RWPE2 (cell line): ENCODE results near the gene C12orf54.
A peak's percentile ranks its signal among the peaks of the same experiment; 100 is the strongest.
"Not testable (repeated sequence)": the region's sequence is repeated elsewhere in the genome, so short reads cannot be mapped to it uniquely, and the experiment has no call there.

Experiments used
- ATAC-seq: fragments of 200-7000 bp; cut with Tn5 transposase; 3 replicates; pipeline ENCODE4 v1.9.1; 2021; ENCODE audit warnings: low read depth
- DNase-seq: peaks from one replicate; pipeline ENCODE4 v3.0.0-alpha.2; 2020; ENCODE audit warnings: low spot score
- H3K27ac ChIP-seq: fragments of 450-650 bp; 2 replicates; pipeline ENCODE4 v1.5.1; 2017; ENCODE audit warnings: mild to moderate bottlenecking; ENCODE audit not compliant: poor library complexity, severe bottlenecking
- H3K27me3 ChIP-seq: fragments of 250-450 bp; sonication (Bioruptor Pico); 2 replicates; pipeline ENCODE4 v1.5.1; 2021; ENCODE audit warnings: mild to moderate bottlenecking, moderate library complexity; ENCODE audit not compliant: insufficient read depth, poor library complexity, severe bottlenecking
- H3K36me3 ChIP-seq: fragments of 250-450 bp; sonication (Bioruptor Pico); 2 replicates; pipeline ENCODE4 v1.5.1; 2020; ENCODE audit warnings: low read depth, mild to moderate bottlenecking, moderate library complexity
- H3K4me1 ChIP-seq: fragments of 250-450 bp; sonication (Bioruptor Pico); 2 replicates; pipeline ENCODE4 v1.5.1; 2021; ENCODE audit warnings: mild to moderate bottlenecking, moderate library complexity; ENCODE audit not compliant: insufficient read depth, poor library complexity, severe bottlenecking
- H3K4me3 ChIP-seq: fragments of 250-450 bp; sonication (Bioruptor Pico); 2 replicates; pipeline ENCODE4 v1.5.1; 2021; ENCODE audit warnings: mild to moderate bottlenecking, moderate library complexity; ENCODE audit not compliant: severe bottlenecking
- H3K9me3 ChIP-seq: fragments of 250-450 bp; sonication (Bioruptor Pico); 2 replicates; pipeline ENCODE4 v1.5.1; 2021; ENCODE audit warnings: mild to moderate bottlenecking, moderate library complexity; ENCODE audit not compliant: severe bottlenecking
- CTCF ChIP-seq: fragments of 450-650 bp; IDR thresholded peaks from one replicate; pipeline ENCODE4 v1.5.1; 2017; ENCODE audit warnings: mild to moderate bottlenecking, moderate library complexity; ENCODE audit not compliant: poor library complexity, severe bottlenecking

The C12orf54 gene

DNA sequence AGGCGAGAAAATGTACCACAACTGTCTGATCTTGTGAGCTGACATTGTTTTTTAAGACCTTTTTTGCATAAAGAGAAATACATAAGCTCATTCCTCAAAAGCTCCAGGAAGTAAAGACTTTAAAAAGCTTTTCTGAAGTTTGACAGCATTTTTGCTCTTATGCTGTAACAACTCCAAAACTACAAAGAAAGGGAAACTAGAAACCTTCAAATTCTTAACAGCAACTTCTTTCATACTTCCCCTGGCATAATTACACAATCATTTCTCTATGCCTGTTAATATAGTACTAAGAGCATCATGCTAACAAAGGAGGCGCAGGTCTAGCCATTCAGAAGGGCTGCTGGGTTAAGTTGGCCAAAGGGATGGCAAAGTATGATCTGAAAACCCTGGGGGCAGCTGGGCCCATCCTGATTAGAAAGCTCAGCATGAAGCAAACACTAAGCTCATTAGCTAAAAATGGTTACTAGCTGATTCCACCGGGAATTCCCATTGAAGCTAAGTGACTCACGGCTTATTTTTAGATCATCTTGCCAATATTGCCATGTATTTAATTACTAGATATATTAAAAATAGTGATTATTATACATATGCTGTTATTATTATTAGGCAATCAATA, 36.0 kb upstream of the C12orf54 start:
- peaks cover 3% of the 10 kb centered on the region for H3K9me3 ChIP-seq
- no peak overlapping the region for H3K4me3 ChIP-seq
- H3K4me1 ChIP-seq: no peaks in the 10 kb centered on the region
- no peak overlapping the region for H3K27ac ChIP-seq
- ATAC-seq (no peak), DNase-seq (no peak)
- peaks cover 19% of the 10 kb centered on the region for H3K27me3 ChIP-seq
- H3K36me3 ChIP-seq: no peaks in the 10 kb centered on the region
- TF ChIP-seq CTCF: no peak

- no peak overlapping the region for H3K27ac ChIP-seq
- H3K4me3 ChIP-seq: no peak overlapping the region
- H3K27me3 ChIP-seq: peaks cover 19% of the 10 kb centered on the region
- no peak for ATAC-seq
- H3K9me3 ChIP-seq: peaks cover 3% of the 10 kb centered on the region
- no peak for DNase-seq
- H3K4me1 ChIP-seq: no peaks in the 10 kb centered on the region
- no peak for TF ChIP-seq CTCF
- H3K36me3 ChIP-seq: no peaks in the 10 kb centered on the region
Measured at GRCh38 chr12:48447755-48448154, 34.5 kb upstream of the C12orf54 start.

DNA sequence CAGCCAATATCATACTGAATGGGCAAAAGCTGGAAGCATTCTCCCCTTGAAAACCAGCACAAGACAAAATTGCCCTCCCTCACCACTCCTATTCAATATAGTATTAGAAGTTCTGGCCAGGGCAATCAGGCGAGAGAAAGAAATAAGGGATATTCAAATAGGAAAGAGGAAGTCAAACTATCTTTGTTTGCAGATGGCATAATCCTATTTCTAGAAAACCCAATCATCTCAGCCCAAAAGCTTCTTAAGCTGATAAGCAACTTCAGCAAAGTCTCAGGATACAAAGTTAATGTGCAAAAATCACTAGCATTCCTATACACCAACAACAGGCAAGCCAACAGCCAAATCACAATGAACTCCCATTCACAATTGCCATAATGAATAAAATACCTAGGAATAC, 30.9 kb upstream of the C12orf54 start:
- H3K27me3 ChIP-seq: peaks cover 13% of the 10 kb centered on the region
- no peak for TF ChIP-seq CTCF
- peaks cover 3% of the 10 kb centered on the region for H3K9me3 ChIP-seq
- H3K27ac ChIP-seq: no peak overlapping the region
- no peaks in the 10 kb centered on the region for H3K36me3 ChIP-seq
- no peak for ATAC-seq
- H3K4me3 ChIP-seq: no peak overlapping the region
- no peaks in the 10 kb centered on the region for H3K4me1 ChIP-seq
- no peak for DNase-seq

GRCh38 chr12:48452961-48453360, 29.3 kb upstream of the C12orf54 start:
- ATAC-seq, H3K27me3 ChIP-seq, DNase-seq, H3K9me3 ChIP-seq, H3K4me1 ChIP-seq, H3K4me3 ChIP-seq, H3K27ac ChIP-seq, H3K36me3 ChIP-seq: not testable (repeated sequence)

- Histone ChIP-seq H3K36me3 (no peaks in the 10 kb centered on the region), H3K27me3 (no peaks in the 10 kb centered on the region), H3K27ac (no peak overlapping the region), H3K9me3 (peaks cover 3% of the 10 kb centered on the region), H3K4me3 (no peak overlapping the region), H3K4me1 (no peaks in the 10 kb centered on the region)
- TF ChIP-seq CTCF: peak; percentile 45
- DNase-seq (no peak), ATAC-seq (no peak)
Measured at GRCh38 chr12:48454667-48455066, 27.6 kb upstream of the C12orf54 start.
